ENCODE results near the gene ZNF280D.
"Not testable (repeated sequence)": the region's sequence is repeated elsewhere in the genome, so short reads cannot be mapped to it uniquely, and the experiment has no call there.

The ZNF280D gene, protein sequence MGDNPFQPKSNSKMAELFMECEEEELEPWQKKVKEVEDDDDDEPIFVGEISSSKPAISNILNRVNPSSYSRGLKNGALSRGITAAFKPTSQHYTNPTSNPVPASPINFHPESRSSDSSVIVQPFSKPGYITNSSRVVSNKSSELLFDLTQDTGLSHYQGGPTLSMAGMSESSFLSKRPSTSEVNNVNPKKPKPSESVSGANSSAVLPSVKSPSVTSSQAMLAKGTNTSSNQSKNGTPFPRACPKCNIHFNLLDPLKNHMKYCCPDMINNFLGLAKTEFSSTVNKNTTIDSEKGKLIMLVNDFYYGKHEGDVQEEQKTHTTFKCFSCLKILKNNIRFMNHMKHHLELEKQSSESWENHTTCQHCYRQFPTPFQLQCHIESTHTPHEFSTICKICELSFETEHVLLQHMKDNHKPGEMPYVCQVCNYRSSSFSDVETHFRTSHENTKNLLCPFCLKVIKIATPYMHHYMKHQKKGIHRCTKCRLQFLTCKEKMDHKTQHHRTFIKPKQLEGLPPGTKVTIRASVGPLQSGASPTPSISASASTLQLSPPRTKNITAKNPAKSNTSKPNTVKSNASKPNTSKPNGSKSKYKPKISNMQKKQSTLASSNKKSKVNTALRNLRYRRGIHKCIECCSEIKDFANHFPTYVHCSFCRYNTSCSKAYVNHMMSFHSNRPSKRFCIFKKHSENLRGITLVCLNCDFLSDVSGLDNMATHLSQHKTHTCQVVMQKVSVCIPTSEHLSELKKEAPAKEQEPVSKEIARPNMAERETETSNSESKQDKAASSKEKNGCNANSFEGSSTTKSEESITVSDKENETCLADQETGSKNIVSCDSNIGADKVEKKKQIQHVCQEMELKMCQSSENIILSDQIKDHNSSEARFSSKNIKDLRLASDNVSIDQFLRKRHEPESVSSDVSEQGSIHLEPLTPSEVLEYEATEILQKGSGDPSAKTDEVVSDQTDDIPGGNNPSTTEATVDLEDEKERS

DNA sequence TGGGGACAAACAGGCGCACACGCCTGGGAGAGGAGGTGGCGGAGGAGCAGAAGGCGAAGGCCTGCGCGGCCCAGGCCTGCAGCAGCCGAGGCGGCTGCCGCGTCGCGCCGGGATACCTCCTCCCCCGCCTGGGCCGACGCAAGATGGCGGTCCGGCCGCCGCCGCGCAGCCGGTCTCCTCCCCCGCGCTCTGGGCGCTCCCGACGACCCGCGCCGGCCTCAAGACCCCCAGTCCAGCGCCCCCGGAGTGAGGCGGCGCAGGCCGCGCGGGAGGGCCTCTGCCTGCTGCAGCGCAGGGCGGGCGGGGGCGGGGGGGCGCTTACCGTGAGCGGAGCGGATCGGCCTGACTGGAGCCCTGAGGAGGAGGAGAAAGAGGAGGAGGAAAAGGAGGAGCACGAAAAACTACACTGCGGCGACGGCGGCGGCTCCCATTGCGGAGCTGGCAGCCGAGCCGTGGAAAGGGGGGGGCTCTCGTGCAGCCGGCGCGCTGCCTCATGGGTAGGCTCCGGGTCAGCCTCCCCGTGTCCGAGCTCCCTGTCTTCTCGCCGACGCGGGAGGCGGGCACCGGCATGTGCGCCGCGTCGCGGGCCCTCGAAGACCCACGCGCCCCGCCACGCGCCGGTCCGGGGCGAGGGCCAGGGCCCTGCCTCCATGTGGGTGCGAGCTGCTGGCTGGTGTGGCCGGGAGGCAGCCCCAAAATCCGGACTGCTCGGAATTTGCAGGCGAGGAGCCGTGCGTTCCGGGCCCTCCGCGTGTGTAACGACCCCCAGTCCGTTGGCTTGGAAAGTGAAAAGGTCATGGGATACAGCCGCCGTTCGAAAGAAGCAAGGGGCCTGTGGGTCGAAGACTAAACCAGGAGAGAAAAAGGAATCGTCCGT is at the start of gene ZNF280D:
Gene ZNF280D, minus strand, starts transcription at position 374 of the 877 bp plus-strand sequence. CDS start 26,400 bp downstream, outside the sequence.
- Histone ChIP-seq H3K9me3 (ENCODE audit: insufficient read depth, low read length, severe bottlenecking) (no peaks in the 10 kb centered on the region), H3K27me3 (ENCODE audit: insufficient read depth, low read length, poor library complexity) (no peaks in the 10 kb centered on the region), H3K36me3 (ENCODE audit: insufficient read depth, low read length) (0 out of 2 replicates have a peak, but pooled peaks cover 8% of the 10 kb centered on the region), H3K79me2 (ENCODE audit: insufficient read depth, low read length) (peaks cover 48% of the 10 kb centered on the region), H4K20me1 (ENCODE audit: insufficient read depth, low read length) (no peaks in the 10 kb centered on the region), H3K27ac (ENCODE audit: low read length) (peak within 1 kb of the TSS; percentile 99), H3K4me3 (ENCODE audit: low read depth in 1 of 2, low read length in 2 of 2) (peak within 1 kb of the TSS; percentile 67 to 81), H3K9ac (ENCODE audit: low read depth, low read length) (peak within 1 kb of the TSS; percentile 98), H2AFZ (ENCODE audit: low read depth, low read length) (peak within 1 kb of the TSS; percentile 84), H3K4me1 (ENCODE audit: insufficient read depth, low read length) (peaks cover 44% of the 10 kb centered on the region), H3K4me2 (ENCODE audit: insufficient read depth, low read length) (peak within 1 kb of the TSS; percentile 73)
- peak; percentile 87 for DNase-seq
- TF ChIP-seq, protein P1, sequence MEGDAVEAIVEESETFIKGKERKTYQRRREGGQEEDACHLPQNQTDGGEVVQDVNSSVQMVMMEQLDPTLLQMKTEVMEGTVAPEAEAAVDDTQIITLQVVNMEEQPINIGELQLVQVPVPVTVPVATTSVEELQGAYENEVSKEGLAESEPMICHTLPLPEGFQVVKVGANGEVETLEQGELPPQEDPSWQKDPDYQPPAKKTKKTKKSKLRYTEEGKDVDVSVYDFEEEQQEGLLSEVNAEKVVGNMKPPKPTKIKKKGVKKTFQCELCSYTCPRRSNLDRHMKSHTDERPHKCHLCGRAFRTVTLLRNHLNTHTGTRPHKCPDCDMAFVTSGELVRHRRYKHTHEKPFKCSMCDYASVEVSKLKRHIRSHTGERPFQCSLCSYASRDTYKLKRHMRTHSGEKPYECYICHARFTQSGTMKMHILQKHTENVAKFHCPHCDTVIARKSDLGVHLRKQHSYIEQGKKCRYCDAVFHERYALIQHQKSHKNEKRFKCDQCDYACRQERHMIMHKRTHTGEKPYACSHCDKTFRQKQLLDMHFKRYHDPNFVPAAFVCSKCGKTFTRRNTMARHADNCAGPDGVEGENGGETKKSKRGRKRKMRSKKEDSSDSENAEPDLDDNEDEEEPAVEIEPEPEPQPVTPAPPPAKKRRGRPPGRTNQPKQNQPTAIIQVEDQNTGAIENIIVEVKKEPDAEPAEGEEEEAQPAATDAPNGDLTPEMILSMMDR (IDR thresholded peaks at IDR 0.05; ENCODE audit: borderline replicate concordance, extremely low read depth, low read length, poor library complexity, severe bottlenecking): no peak
- TF ChIP-seq EZH2 (IDR thresholded peaks at IDR 0.05; ENCODE audit: borderline replicate concordance, low read depth, low read length, severe bottlenecking): no peak
- peak; percentile 85 for ATAC-seq (ENCODE audit: insufficient read depth, low read depth)

DNA sequence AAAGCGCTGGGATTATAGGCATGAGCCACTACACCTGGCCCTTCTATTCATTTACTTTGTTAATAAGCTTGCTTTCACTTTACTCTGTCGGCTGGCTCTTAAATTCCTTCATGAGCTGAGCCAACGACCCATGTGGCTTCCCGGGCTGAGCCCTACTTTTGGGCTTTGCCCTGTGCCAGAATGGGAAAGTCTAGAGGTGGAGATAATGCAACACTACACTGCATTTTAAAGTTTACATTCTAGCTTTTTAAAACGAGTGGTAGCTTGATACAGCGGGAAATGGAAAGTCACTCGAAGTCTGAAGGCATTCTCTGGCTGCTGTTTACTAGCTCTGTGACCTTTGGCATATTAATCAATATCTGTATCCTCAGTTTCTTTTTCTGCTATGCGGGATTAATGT is 49.0 kb upstream of the ZNF280D start:
- H3K4me2 ChIP-seq (ENCODE audit: insufficient read depth, low read length): no peak overlapping the region

DNA sequence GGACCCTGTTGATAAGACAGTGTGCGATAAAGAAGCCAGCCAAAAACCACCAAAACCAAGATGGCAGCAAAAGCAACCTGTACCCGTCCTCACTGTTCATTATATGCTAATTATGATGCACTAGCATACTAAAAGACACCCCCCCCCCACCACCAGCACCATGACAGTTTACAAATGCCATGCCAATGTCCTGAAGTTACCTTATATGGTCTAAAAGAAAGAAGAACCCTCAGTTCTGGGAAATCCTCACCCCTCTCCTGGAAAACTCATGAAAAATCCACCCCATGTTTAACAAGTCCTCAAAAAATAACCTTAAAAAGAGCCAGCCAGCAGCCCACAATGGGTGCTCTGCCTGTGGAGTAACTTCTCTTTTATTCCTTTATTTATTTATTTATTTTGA is 48.4 kb upstream of the ZNF280D start:
- Histone ChIP-seq H2AFZ (ENCODE audit: low read depth, low read length) (no peak overlapping the region), H3K79me2 (ENCODE audit: insufficient read depth, low read length) (no peaks in the 10 kb centered on the region), H3K36me3 (ENCODE audit: insufficient read depth, low read length) (no peaks in the 10 kb centered on the region), H3K4me1 (ENCODE audit: insufficient read depth, low read length) (no peaks in the 10 kb centered on the region), H3K27me3 (ENCODE audit: insufficient read depth, low read length, poor library complexity) (no peaks in the 10 kb centered on the region), H3K4me2 (ENCODE audit: insufficient read depth, low read length) (no peak overlapping the region), H3K27ac (ENCODE audit: low read length) (no peak overlapping the region), H3K4me3 (ENCODE audit: low read depth in 1 of 2, low read length in 2 of 2) (no peak overlapping the region), H3K9ac (ENCODE audit: low read depth, low read length) (no peak overlapping the region), H3K9me3 (ENCODE audit: insufficient read depth, low read length, severe bottlenecking) (no peaks in the 10 kb centered on the region), H4K20me1 (ENCODE audit: insufficient read depth, low read length) (no peaks in the 10 kb centered on the region)
- DNase-seq (no peak), ATAC-seq (ENCODE audit: insufficient read depth, low read depth) (no peak)
- TF ChIP-seq, protein P1 (IDR thresholded peaks at IDR 0.05; ENCODE audit: borderline replicate concordance, extremely low read depth, low read length, poor library complexity, severe bottlenecking): no peak
- TF ChIP-seq EZH2 (IDR thresholded peaks at IDR 0.05; ENCODE audit: borderline replicate concordance, low read depth, low read length, severe bottlenecking): no peak

More for the DNA sequence above, 49.0 kb upstream of the ZNF280D start:
- Histone ChIP-seq H3K79me2 (ENCODE audit: insufficient read depth, low read length) (no peaks in the 10 kb centered on the region), H3K9ac (ENCODE audit: low read depth, low read length) (no peak overlapping the region), H3K27ac (ENCODE audit: low read length) (no peak overlapping the region), H4K20me1 (ENCODE audit: insufficient read depth, low read length) (no peaks in the 10 kb centered on the region), H3K9me3 (ENCODE audit: insufficient read depth, low read length, severe bottlenecking) (no peaks in the 10 kb centered on the region), H3K36me3 (ENCODE audit: insufficient read depth, low read length) (no peaks in the 10 kb centered on the region), H2AFZ (ENCODE audit: low read depth, low read length) (no peak overlapping the region), H3K4me3 (ENCODE audit: low read depth in 1 of 2, low read length in 2 of 2) (no peak overlapping the region), H3K27me3 (ENCODE audit: insufficient read depth, low read length, poor library complexity) (no peaks in the 10 kb centered on the region), H3K4me1 (ENCODE audit: insufficient read depth, low read length) (no peaks in the 10 kb centered on the region)
- ATAC-seq (ENCODE audit: insufficient read depth, low read depth) (no peak), DNase-seq (no peak)
- TF ChIP-seq, protein P1 (IDR thresholded peaks at IDR 0.05; ENCODE audit: borderline replicate concordance, extremely low read depth, low read length, poor library complexity, severe bottlenecking): no peak
- no peak for TF ChIP-seq EZH2 (IDR thresholded peaks at IDR 0.05; ENCODE audit: borderline replicate concordance, low read depth, low read length, severe bottlenecking)

DNA sequence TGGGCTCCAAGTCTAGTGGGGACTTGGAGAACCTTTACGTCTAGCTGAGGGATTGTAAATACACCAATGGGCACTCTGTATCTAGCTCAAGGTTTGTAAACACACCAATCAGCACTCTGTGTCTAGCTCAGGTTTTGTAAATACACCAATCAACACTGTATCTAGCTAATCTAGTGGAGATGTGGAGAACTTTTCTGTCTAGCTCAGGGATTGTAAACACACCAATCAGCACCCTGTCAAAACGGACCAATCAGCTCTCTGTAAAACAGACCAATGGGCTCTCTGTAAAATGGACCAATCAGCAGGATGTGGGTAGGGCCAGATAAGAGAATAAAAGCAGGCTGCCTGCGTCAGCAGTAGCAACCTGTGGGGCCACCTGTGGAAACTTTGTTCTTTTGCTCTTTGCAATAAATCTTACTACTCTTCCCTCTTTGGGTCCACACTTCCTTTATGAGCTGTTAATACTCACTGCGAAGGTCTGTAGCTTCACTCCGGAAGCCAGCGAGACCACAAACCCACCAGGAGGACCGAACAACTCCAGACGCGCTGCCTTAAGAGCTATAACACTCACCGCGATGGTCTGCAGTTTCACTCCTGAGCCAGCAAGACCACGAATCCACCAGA is 46.9 kb upstream of the ZNF280D start:
- H2AFZ ChIP-seq (ENCODE audit: low read depth, low read length); H3K27ac ChIP-seq (ENCODE audit: low read length); H4K20me1 ChIP-seq (ENCODE audit: insufficient read depth, low read length); H3K27me3 ChIP-seq (ENCODE audit: insufficient read depth, low read length, poor library complexity); H3K9me3 ChIP-seq (ENCODE audit: insufficient read depth, low read length, severe bottlenecking); H3K4me2 ChIP-seq (ENCODE audit: insufficient read depth, low read length); H3K4me3 ChIP-seq (ENCODE audit: low read depth in 1 of 2, low read length in 2 of 2); H3K9ac ChIP-seq (ENCODE audit: low read depth, low read length); H3K36me3 ChIP-seq (ENCODE audit: insufficient read depth, low read length); H3K79me2 ChIP-seq (ENCODE audit: insufficient read depth, low read length): not testable (repeated sequence)
- peaks cover 11% of the 10 kb centered on the region for H3K4me1 ChIP-seq (ENCODE audit: insufficient read depth, low read length)
- DNase-seq: peak; percentile 36
- peak; percentile 39; the same call in 1 of the 3 replicates for ATAC-seq (ENCODE audit: insufficient read depth, low read depth)

Data from DND-41 (cell line).